NB4 (cell line): Measurements from ENCODE around the gene IL20RB.
A peak's percentile ranks its signal among the peaks of the same experiment; 100 is the strongest.

Experiments used
- DNase-seq: peaks from one replicate; pipeline ENCODE4 v3.0.0; 2010; ENCODE audit warnings: low read depth
- H3K4me3 ChIP-seq: one replicate; pipeline ENCODE4 v1.5.1; 2011; ENCODE audit warnings: mild to moderate bottlenecking, low read depth, low read length, moderate library complexity
- MYC ChIP-seq: IDR thresholded peaks from 2 replicates; pipeline ENCODE4 v1.6.1; 2011; ENCODE audit warnings: low read depth, low read length
- POLR2A ChIP-seq: IDR thresholded peaks from 2 replicates; pipeline ENCODE4 v1.6.1; 2011; ENCODE audit warnings: mild to moderate bottlenecking; ENCODE audit not compliant: insufficient read length; ENCODE audit errors: extremely low read depth
- TF ChIP-seq, protein P1 (sequence below): IDR thresholded peaks from 2 replicates; pipeline ENCODE4 v1.6.1; 2011; ENCODE audit warnings: low read depth, low read length
- TF ChIP-seq, protein P2 (sequence below): IDR thresholded peaks from one replicate; pipeline ENCODE4 v1.5.1; 2012; ENCODE audit warnings: low read depth, low read length

The IL20RB gene

DNA sequence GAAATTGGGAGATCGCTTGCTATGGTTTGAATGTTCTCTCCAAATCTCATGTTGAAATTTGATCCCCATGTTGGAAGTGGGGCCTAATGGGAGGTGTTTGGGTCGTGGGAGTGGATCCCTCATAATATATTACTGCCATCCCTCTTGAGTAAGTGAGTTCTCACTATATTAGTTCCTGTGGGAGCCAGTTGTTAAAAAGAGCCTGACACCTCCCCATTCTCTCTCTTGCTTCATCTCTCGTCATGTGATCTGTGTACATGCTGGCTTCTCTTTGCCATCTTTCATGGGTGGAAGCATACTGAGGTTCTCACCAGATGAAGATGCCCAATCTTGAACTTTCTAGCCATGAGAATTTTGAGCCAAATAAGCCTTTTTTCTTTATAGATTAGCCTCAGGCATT is 43.0 kb upstream of the IL20RB start:
- H3K4me3 ChIP-seq, result no peak overlapping the region
- TF ChIP-seq, protein P1, sequence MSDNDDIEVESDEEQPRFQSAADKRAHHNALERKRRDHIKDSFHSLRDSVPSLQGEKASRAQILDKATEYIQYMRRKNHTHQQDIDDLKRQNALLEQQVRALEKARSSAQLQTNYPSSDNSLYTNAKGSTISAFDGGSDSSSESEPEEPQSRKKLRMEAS, result no peak
- TF ChIP-seq MYC (no peak), POLR2A (no peak)
- TF ChIP-seq, protein P2, sequence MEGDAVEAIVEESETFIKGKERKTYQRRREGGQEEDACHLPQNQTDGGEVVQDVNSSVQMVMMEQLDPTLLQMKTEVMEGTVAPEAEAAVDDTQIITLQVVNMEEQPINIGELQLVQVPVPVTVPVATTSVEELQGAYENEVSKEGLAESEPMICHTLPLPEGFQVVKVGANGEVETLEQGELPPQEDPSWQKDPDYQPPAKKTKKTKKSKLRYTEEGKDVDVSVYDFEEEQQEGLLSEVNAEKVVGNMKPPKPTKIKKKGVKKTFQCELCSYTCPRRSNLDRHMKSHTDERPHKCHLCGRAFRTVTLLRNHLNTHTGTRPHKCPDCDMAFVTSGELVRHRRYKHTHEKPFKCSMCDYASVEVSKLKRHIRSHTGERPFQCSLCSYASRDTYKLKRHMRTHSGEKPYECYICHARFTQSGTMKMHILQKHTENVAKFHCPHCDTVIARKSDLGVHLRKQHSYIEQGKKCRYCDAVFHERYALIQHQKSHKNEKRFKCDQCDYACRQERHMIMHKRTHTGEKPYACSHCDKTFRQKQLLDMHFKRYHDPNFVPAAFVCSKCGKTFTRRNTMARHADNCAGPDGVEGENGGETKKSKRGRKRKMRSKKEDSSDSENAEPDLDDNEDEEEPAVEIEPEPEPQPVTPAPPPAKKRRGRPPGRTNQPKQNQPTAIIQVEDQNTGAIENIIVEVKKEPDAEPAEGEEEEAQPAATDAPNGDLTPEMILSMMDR, result no peak
- DNase-seq, result peak; percentile 16

DNA sequence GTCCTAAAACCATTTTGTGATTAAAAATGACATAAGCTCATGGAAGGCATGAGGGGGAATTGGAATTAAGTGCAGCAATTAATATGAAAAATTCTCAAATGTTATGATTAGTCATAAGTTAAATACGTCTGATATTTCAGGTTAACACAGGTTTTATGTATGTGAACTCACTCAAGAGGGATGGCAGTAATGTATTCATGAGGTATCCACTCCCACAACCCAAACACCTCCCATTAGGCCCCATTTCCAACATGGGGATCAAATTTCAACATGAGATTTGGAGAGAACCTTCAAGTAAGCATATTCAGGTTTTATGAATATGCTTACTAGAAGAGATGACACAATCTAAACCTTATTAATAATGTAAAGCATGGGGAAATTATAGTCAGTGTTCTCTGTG is 41.6 kb upstream of the IL20RB start:
- TF ChIP-seq, protein P1, result no peak
- DNase-seq, result no peak

DNA sequence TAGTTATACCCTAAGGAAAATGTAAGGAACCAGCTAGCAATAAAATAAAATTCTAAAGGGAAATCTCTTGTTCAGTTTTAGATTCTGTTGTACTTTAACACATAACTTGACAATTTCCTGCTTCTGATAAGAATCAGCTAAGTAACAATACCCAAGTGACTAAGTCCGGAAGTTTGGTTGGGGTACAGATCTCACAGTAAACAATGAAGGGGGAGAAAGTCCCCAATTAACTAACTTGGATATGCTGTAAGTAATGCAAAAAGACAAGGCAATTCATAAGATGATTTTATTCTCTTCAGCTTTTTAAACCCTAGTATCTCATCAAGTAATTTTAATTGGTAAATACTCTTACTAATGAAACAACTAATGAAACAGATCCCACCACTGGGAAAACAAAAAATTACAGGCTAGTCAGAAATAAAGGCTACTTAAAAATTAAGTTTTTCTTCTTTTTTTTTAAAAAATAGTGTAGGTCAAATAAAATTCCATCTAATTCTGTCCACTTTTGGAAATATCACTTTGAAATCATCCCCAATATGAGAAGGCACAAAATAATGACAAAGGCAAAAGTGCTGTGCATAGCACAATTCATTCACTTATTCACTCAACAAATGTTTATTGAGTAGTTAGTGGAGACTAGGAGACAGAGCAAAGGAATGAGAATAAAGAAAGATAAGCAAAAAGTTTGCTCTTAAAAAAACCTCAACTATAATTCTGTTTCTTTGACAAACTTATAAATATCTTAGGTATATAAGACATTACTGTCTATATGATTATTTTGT is 37.8 kb upstream of the IL20RB start:
- no peak overlapping the region for H3K4me3 ChIP-seq
- DNase-seq, result peak; percentile 37
- TF ChIP-seq, protein P2, result no peak
- TF ChIP-seq, protein P1, result no peak
- TF ChIP-seq MYC (no peak), POLR2A (no peak)

More for the DNA sequence above, 41.6 kb upstream of the IL20RB start:
- H3K4me3 ChIP-seq, result no peak overlapping the region

DNA sequence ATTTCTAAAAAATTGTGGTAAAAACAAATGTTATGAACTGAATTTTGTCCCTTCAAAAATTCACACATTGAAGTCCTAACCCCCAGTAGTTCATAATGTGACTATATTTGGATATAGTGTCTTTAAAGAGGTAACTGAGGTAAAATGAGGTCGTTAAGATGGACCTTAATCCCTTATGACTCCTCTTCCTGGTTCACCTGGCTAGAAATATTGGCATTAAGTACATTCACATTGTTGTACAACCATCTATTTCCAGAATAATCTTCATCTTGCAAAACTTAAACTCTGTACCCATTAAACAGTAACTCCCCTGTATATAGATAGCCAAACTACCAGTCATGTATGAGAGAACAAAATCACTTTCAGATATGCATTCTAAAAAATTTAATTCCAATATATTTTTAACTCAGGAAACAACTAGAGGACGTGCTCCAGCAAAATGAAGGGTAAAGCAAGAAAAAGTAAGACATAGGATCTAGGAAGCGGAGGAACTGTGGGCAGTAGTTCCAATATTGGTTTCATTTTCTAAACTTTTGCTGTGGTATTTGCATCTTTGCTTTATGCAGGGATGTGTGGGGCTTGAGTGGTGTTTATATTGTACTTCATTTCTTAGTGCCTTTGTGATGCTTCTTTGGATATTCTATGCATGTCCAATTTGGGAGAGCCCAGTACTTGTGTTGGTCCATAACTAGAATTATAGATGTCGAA is 36.7 kb upstream of the IL20RB start:
- DNase-seq, result no peak
- TF ChIP-seq, protein P2, result no peak
- TF ChIP-seq POLR2A, result no peak
- TF ChIP-seq, protein P1, result no peak
- TF ChIP-seq MYC, result no peak
- no peak overlapping the region for H3K4me3 ChIP-seq

DNA sequence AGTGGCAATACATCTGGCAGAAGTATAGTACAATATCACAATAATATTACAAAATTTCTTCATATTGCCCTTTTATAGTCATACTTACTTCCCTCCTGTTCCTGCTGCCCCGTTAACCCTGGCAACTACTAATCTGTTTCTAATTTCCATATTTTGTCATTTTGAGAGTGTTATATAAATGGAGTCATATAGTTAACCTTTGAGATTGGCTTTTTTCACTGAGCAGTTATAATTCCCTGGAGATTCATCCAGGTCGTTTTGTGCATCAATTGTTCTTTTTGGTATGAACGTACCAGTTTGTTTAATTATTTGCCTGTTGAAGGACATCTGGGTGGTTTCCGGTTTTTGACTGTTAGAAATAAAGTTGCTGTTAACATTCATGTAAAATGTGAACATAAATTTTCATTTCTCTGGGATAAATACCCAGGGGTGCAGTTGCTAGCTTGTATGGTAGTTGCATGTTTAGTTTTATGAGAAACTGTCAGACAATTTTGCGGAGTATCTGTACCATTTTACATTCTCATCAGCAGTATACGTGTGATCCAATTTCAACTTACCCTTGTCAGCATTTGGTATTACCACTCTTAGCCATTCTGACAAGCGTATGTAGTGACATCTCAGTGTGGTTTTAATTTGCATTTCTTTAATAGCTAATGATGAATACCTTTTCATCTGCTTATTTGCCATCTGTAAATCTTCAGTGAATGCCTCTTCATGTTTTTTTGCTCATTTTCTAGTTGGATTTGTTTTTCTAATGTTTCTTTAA is 32.2 kb upstream of the IL20RB start:
- TF ChIP-seq, protein P2, result no peak
- no peak for TF ChIP-seq POLR2A
- TF ChIP-seq, protein P1, result no peak
- TF ChIP-seq MYC, result no peak
- DNase-seq, result no peak
- no peak overlapping the region for H3K4me3 ChIP-seq

DNA sequence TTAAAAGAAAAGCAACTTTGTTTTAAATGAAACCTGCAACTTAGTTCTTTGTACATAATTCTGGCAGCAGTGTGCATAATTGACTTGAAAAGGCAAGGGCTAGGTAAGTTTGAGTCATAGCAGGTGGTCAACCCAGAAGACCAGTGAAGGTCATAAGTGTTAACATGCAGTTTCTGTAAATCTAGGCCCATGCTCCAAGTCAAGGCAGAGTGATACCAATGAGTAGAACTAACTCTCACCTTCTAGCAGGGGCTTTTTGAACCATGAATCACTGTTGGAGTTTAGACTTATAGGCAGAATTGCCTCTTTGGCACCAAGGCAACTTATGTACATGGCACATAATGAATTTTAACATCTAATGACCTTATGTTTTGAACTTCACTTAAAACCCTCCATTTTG is 29.5 kb upstream of the IL20RB start:
- no peak overlapping the region for H3K4me3 ChIP-seq
- DNase-seq, result no peak
- TF ChIP-seq, protein P2, result no peak
- TF ChIP-seq, protein P1, result no peak
